Sigmoid colon (tissue), 7 donors: ENCODE data around the gene GRAP2. TPM values are rescaled to one million over a fixed set of nuclear protein-coding genes. Genes with fewer than 3 reads are reported as not detected.

Experiments
- DNase-seq: peaks from one replicate; pipeline ENCODE4 v3.0.0-alpha.2; 2019
- H3K27ac ChIP-seq, 4 donors: fragments of 200-600 bp; sonication (generic); one replicate each; pipeline ENCODE4 v1.5.1; 2016 to 2019; ENCODE audit warnings: mild to moderate bottlenecking in 1 of 4
- H3K27me3 ChIP-seq, 3 donors: fragments of 200-600 bp; sonication (generic); one replicate each; pipeline ENCODE4 v1.5.1; 2019; ENCODE audit warnings: mild to moderate bottlenecking in 1 of 3
- H3K36me3 ChIP-seq, 4 donors: fragments of 200-600 bp; sonication (generic); one replicate each; pipeline ENCODE4 v1.5.1; 2016 to 2019
- H3K4me1 ChIP-seq, 4 donors: fragments of 200-600 bp; sonication (generic); one replicate each; pipeline ENCODE4 v1.5.1; 2017 to 2019
- H3K4me3 ChIP-seq, 4 donors: fragments of 200-600 bp; sonication (generic); one replicate each; pipeline ENCODE4 v1.5.1; 2017 to 2019; ENCODE audit warnings: mild to moderate bottlenecking in 2 of 4, moderate library complexity in 1 of 4
- H3K9me3 ChIP-seq, 4 donors: fragments of 200-600 bp in 3 of 4; sonication (generic) in 3 of 4; one replicate each; pipeline versions ENCODE4 v1.5.1 to v1.6.1; 2013 to 2019
- CTCF ChIP-seq, 4 experiments: fragments of 450-650 bp in 3 of 4; fragments of 200-600 bp in 1 of 4; IDR thresholded peaks; one replicate each; pipeline ENCODE4 v1.5.1; 2016 to 2019; ENCODE audit warnings: antibody characterized with exemption in 4 of 4, mild to moderate bottlenecking in 3 of 4, moderate library complexity in 2 of 4
- EP300 ChIP-seq, 4 donors: sonication (generic); formaldehyde crosslinking; IDR thresholded peaks; one replicate each; pipeline ENCODE4 v1.6.1; 2017; ENCODE audit warnings: antibody characterized with exemption in 4 of 4
- POLR2A ChIP-seq, 2 donors: fragments of 450-650 bp; IDR thresholded peaks; one replicate each; pipeline ENCODE4 v1.6.1; 2016; ENCODE audit warnings: antibody characterized with exemption in 2 of 2, mild to moderate bottlenecking in 2 of 2, moderate library complexity in 2 of 2
- POLR2AphosphoS5 ChIP-seq, 4 donors: sonication (generic); formaldehyde crosslinking; IDR thresholded peaks; one replicate each; pipeline ENCODE4 v1.6.1; 2017; ENCODE audit warnings: antibody characterized with exemption in 4 of 4
- WGBS, 2 donors: extraction: QIAGEN DNeasy Blood & Tissue Kit; methylation state at CpG; one replicate each; pipeline ENCODE4 v1.1.7; 2013; 5-methylcytosine and 5-hydroxymethylcytosine counted together
- intact Hi-C: fragments of 100-400 bp; cut with DNase I; formaldehyde crosslinking; loops from one replicate; pipeline ENCODE4 v1.15.1; 2023
- polyA plus RNA-seq, 3 donors: library from polyadenylated mRNA; stranded (reverse); fragments of 200-250 nt; gene quantifications; one replicate each; pipeline ENCODE4 v1.2.3, GENCODE V29; 2013
- total RNA-seq, 4 donors: library from RNA; depleted of rRNA; stranded (reverse); fragments of >200 nt; gene quantifications; one replicate each; pipeline ENCODE4 v1.1.0, GENCODE V29; 2016
- donor health status: healthy with polysubstance abuse.
- donor health status: Bipolar disorder and iron deficiency.
- donor health status: healthy.

Gene GRAP2
- total and polyA plus RNA-seq, 7 donors: 0.46 to 9.7 (median 1.4) TPM

GRCh38 chr22:39940757-39941305, 39.9 kb downstream of the GRAP2 start:
- Histone ChIP-seq H3K4me1 (no peaks in the 10 kb centered on the region), H3K27me3 (peaks cover 0 to 5% (median 0%) of the 10 kb centered on the region in 3 donors), H3K36me3 (no peaks in the 10 kb centered on the region), H3K9me3 (no peaks in the 10 kb centered on the region), H3K27ac (no peak overlapping the region), H3K4me3 (no peak overlapping the region)
- WGBS, 2 donors: 71 to 81% methylated on average over 9 of the region's 9 CpGs
- no peak for DNase-seq
- TF ChIP-seq POLR2AphosphoS5 (IDR thresholded peaks at IDR 0.05) (no peak), POLR2A (IDR thresholded peaks at IDR 0.05) (no peak), CTCF (IDR thresholded peaks at IDR 0.05) (no peak), EP300 (IDR thresholded peaks at IDR 0.05) (no peak)
- intact Hi-C loops: no loop called here

GRCh38 chr22:39941601-39942000, 40.7 kb downstream of the GRAP2 start:
- peaks cover 0 to 5% (median 0%) of the 10 kb centered on the region in 3 donors for H3K27me3 ChIP-seq
- H3K4me3 ChIP-seq: no peak overlapping the region

GRCh38 chr22:39942439-39943230, 41.8 kb downstream of the GRAP2 start:
- Histone ChIP-seq H3K4me3 (no peak overlapping the region), H3K4me1 (no peaks in the 10 kb centered on the region), H3K36me3 (no peaks in the 10 kb centered on the region), H3K27ac (no peak overlapping the region), H3K9me3 (no peaks in the 10 kb centered on the region), H3K27me3 (peaks cover 0 to under 1% (median 0%) of the 10 kb centered on the region in 3 donors)
- WGBS, 2 donors: 80 to 82% methylated on average over 8 of the region's 8 CpGs
- DNase-seq: no peak
- intact Hi-C loops: no loop called here
- no peak for TF ChIP-seq POLR2AphosphoS5 (IDR thresholded peaks at IDR 0.05)
- TF ChIP-seq EP300 (IDR thresholded peaks at IDR 0.05): no peak
- TF ChIP-seq CTCF (IDR thresholded peaks at IDR 0.05): no peak
- TF ChIP-seq POLR2A (IDR thresholded peaks at IDR 0.05): no peak

More at GRCh38 chr22:39941601-39942000, 40.7 kb downstream of the GRAP2 start:
- no peak for DNase-seq
- Histone ChIP-seq H3K27ac (no peak overlapping the region), H3K36me3 (no peaks in the 10 kb centered on the region), H3K9me3 (no peaks in the 10 kb centered on the region), H3K4me1 (no peaks in the 10 kb centered on the region)
- intact Hi-C loops: no loop called here
- WGBS, 2 donors: 88 to 90% methylated on average over 2 of the region's 2 CpGs
- TF ChIP-seq EP300 (IDR thresholded peaks at IDR 0.05) (no peak), CTCF (IDR thresholded peaks at IDR 0.05) (no peak), POLR2AphosphoS5 (IDR thresholded peaks at IDR 0.05) (no peak), POLR2A (IDR thresholded peaks at IDR 0.05) (no peak)

GRCh38 chr22:39943337-39943736, 42.5 kb downstream of the GRAP2 start:
- no peaks in the 10 kb centered on the region for H3K36me3 ChIP-seq

More at GRCh38 chr22:39943337-39943736, 42.5 kb downstream of the GRAP2 start:
- DNase-seq: no peak
- Histone ChIP-seq H3K4me3 (no peak overlapping the region), H3K4me1 (no peaks in the 10 kb centered on the region), H3K27me3 (no peaks in the 10 kb centered on the region), H3K27ac (no peak overlapping the region), H3K9me3 (no peaks in the 10 kb centered on the region)
- intact Hi-C loops: no loop called here
- WGBS, 2 donors: 79 to 93% methylated on average over 5 of the region's 5 CpGs
- TF ChIP-seq EP300 (IDR thresholded peaks at IDR 0.05) (no peak), POLR2AphosphoS5 (IDR thresholded peaks at IDR 0.05) (no peak), CTCF (IDR thresholded peaks at IDR 0.05) (no peak), POLR2A (IDR thresholded peaks at IDR 0.05) (no peak)
